Activated naive CD4-positive, alpha-beta T cell treated with anti-CD3 and anti-CD28 coated beads, Interleukin-2, amount 50 U/mL, for 24 hours (primary cell): ENCODE results near the gene FAM193B.

ENCODE experiments used
- H3K27ac Mint-ChIP-seq: one replicate; pipeline ENCODE4 v1.8.0; 2021; ENCODE audit warnings: mild to moderate bottlenecking, mixed read lengths
- H3K27me3 Mint-ChIP-seq: one replicate; pipeline ENCODE4 v1.8.0; 2021; ENCODE audit warnings: mixed read lengths
- H3K36me3 Mint-ChIP-seq: one replicate; pipeline ENCODE4 v1.8.0; 2021; ENCODE audit warnings: mixed read lengths
- H3K4me1 Mint-ChIP-seq: one replicate; pipeline ENCODE4 v1.8.0; 2021; ENCODE audit warnings: mixed read lengths
- H3K4me3 Mint-ChIP-seq: one replicate; pipeline ENCODE4 v1.8.0; 2021; ENCODE audit warnings: mild to moderate bottlenecking, mixed read lengths
- H3K9me3 Mint-ChIP-seq: one replicate; pipeline ENCODE4 v1.8.0; 2021; ENCODE audit warnings: mixed read lengths

The FAM193B gene

DNA sequence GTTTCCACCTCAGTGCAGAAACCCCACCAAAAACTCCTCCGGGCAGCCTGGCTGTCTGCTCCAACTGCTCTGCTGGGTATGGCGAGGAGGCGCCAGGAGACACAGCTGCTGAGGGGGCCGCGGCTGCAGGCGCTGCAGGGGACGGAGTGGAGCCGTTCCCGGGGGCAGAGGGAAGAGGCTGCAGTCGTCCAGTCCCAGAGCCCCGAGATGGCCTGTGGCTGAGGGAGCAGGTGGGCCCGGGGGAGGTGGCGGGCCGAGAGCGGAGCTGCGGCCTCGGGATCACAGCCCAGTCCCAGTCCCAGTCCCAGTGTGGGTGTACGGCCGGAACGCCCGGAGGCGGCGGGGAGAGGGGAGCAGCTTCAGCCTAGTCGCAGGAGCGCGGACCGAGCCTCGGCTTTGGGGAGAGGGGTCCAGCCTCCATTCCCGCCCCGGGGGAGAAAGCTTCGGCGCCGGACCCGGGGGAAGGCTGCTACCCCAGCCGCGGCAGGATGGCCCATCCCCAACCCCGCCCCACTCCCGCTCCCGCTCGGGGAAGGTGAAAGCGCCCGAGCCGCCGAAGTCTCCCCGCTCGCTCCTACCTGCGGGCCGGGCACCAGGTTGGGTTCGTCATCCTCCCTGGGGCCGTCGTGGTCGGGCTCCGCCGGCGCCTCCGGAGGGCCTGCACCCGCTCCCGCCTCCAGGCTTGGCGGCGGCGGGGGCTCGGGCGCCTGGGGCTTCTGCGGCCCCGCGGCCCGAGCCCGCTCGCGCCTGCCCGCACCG, 513 bp downstream of the FAM193B start:
- Mint-ChIP-seq H3K27me3 (no peaks in the 10 kb centered on the region), H3K9me3 (no peaks in the 10 kb centered on the region), H3K4me1 (peaks cover 35% of the 10 kb centered on the region), H3K36me3 (no peaks in the 10 kb centered on the region), H3K27ac (no peak overlapping the region), H3K4me3 (peak overlapping the region; percentile 82)

- H3K27me3 Mint-ChIP-seq, result no peaks in the 10 kb centered on the region
- H3K27ac Mint-ChIP-seq, result peak overlapping the region; percentile 70
- peaks cover 42% of the 10 kb centered on the region for H3K4me1 Mint-ChIP-seq
- no peaks in the 10 kb centered on the region for H3K36me3 Mint-ChIP-seq
- peak overlapping the region; percentile 82 for H3K4me3 Mint-ChIP-seq
- no peaks in the 10 kb centered on the region for H3K9me3 Mint-ChIP-seq
Measured at GRCh38 chr5:177552839-177553455, 1.4 kb downstream of the FAM193B start.

DNA sequence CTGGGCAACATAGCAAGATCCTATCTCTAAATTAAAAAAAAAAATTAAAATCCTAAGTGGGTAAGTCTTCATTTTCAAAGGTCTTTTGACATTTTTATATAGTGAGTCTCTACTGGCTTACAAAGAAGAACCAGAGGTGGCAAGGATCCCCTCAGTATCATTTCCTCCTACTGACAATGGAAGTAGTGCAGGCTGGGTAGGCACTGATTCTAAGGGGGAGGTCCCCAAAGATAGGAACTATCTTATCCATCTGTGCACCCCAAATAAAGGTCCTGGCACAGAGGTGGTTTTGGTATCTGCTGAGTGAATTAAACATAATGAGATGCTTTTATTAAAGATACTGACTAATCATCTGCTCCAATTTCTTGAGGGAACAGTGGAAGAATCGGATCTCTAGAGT, 4.2 kb downstream of the FAM193B start:
- Mint-ChIP-seq H3K4me3 (no peak overlapping the region), H3K4me1 (peaks cover 56% of the 10 kb centered on the region), H3K27me3 (no peaks in the 10 kb centered on the region), H3K27ac (no peak overlapping the region), H3K9me3 (no peaks in the 10 kb centered on the region), H3K36me3 (peaks cover 6% of the 10 kb centered on the region)

- Mint-ChIP-seq H3K36me3 (peaks cover 6% of the 10 kb centered on the region), H3K27me3 (no peaks in the 10 kb centered on the region), H3K4me3 (no peak overlapping the region), H3K27ac (no peak overlapping the region), H3K4me1 (peaks cover 51% of the 10 kb centered on the region), H3K9me3 (no peaks in the 10 kb centered on the region)
Measured at GRCh38 chr5:177548495-177548894, 5.9 kb downstream of the FAM193B start.

DNA sequence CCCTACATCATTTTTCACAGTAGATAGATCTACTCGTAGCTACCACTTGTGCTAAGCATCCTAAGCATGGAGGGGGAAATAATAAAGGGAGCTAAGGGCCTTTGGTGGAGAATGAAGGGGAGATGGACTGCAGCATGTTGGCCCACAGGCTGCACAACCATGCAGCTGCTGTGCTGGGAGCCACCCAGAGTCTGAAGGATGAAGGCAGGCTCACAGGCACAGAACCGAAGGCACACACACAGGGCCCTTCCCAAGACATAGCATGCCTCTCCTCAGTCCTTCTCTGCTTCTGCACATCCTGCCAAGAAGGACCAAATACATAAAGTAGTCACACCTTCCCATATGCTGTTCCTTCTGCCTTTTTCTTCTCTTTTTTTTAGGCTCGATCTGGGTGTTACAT, 6.6 kb downstream of the FAM193B start:
- Mint-ChIP-seq H3K27ac (no peak overlapping the region), H3K4me1 (peaks cover 49% of the 10 kb centered on the region), H3K27me3 (no peaks in the 10 kb centered on the region), H3K4me3 (no peak overlapping the region), H3K36me3 (peaks cover 6% of the 10 kb centered on the region), H3K9me3 (no peaks in the 10 kb centered on the region)

DNA sequence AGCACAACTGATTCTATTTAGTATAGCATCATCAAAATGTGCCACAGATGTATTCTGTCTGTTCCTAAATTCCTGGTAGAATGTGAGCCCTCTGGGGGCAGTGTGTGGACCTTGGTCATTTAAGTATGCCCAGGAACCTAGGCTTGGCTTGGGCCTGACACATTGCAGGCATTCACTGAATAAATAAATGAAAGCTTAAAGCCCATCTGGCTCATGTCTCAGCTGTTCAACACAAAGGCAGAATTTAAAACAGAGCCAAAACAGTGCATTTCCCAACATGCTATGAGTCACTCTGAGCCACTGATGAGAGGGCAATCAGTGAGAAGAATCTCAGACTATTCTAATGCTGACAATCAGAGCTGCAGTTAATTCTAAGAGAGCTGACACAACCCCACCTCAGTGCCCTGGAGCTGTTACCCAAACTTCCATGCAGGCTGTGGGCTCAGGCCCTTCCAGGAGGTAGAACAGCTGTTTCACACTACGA, 8.1 kb downstream of the FAM193B start:
- Mint-ChIP-seq H3K4me1 (peaks cover 47% of the 10 kb centered on the region), H3K36me3 (peaks cover 11% of the 10 kb centered on the region), H3K4me3 (no peak overlapping the region), H3K27ac (no peak overlapping the region), H3K27me3 (no peaks in the 10 kb centered on the region), H3K9me3 (no peaks in the 10 kb centered on the region)

GRCh38 chr5:177545487-177546257, 8.7 kb downstream of the FAM193B start:
- H3K27me3 Mint-ChIP-seq, result no peaks in the 10 kb centered on the region
- H3K4me1 Mint-ChIP-seq, result peaks cover 47% of the 10 kb centered on the region
- H3K4me3 Mint-ChIP-seq, result no peak overlapping the region
- no peaks in the 10 kb centered on the region for H3K9me3 Mint-ChIP-seq
- peaks cover 11% of the 10 kb centered on the region for H3K36me3 Mint-ChIP-seq
- H3K27ac Mint-ChIP-seq, result peak overlapping the region; percentile 1

GRCh38 chr5:177542816-177543465, 11.4 kb downstream of the FAM193B start:
- no peak overlapping the region for H3K4me3 Mint-ChIP-seq
- H3K9me3 Mint-ChIP-seq, result no peaks in the 10 kb centered on the region
- H3K27ac Mint-ChIP-seq, result peak overlapping the region; percentile 53
- peaks cover 31% of the 10 kb centered on the region for H3K4me1 Mint-ChIP-seq
- peaks cover 14% of the 10 kb centered on the region for H3K36me3 Mint-ChIP-seq
- H3K27me3 Mint-ChIP-seq, result no peaks in the 10 kb centered on the region

DNA sequence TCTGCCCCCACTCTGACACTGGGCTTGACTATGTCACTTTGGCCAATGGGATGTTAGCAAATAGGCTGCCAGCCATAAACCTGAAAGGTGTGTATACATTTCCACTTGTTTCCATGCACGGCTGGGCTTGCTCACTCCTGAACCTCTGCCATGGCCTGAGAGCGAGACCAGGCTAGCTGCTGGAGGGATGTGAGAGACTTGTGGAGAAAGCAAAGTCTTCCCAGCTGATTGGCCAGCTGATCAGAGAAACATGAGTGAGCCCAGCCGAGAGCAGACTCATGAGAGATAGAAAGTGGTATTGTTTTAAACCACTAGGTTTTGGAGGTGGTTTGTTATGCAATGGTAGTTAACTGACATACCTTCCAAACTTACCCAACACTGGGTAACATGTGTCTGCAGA, 13.9 kb downstream of the FAM193B start:
- Mint-ChIP-seq H3K36me3 (peaks cover 12% of the 10 kb centered on the region), H3K4me1 (peaks cover 14% of the 10 kb centered on the region), H3K4me3 (no peak overlapping the region), H3K27me3 (no peaks in the 10 kb centered on the region), H3K9me3 (no peaks in the 10 kb centered on the region), H3K27ac (no peak overlapping the region)

GRCh38 chr5:177539411-177539810, 15.0 kb downstream of the FAM193B start:
- H3K36me3 Mint-ChIP-seq, result peaks cover 12% of the 10 kb centered on the region

GRCh38 chr5:177538876-177539275, 15.5 kb downstream of the FAM193B start:
- Mint-ChIP-seq H3K27me3 (no peaks in the 10 kb centered on the region), H3K9me3 (no peaks in the 10 kb centered on the region), H3K4me1 (peaks cover 14% of the 10 kb centered on the region), H3K27ac (no peak overlapping the region), H3K4me3 (no peak overlapping the region), H3K36me3 (peaks cover 12% of the 10 kb centered on the region)

More at GRCh38 chr5:177539411-177539810, 15.0 kb downstream of the FAM193B start:
- Mint-ChIP-seq H3K27ac (no peak overlapping the region), H3K4me1 (peaks cover 14% of the 10 kb centered on the region), H3K9me3 (no peaks in the 10 kb centered on the region), H3K4me3 (no peak overlapping the region), H3K27me3 (no peaks in the 10 kb centered on the region)

DNA sequence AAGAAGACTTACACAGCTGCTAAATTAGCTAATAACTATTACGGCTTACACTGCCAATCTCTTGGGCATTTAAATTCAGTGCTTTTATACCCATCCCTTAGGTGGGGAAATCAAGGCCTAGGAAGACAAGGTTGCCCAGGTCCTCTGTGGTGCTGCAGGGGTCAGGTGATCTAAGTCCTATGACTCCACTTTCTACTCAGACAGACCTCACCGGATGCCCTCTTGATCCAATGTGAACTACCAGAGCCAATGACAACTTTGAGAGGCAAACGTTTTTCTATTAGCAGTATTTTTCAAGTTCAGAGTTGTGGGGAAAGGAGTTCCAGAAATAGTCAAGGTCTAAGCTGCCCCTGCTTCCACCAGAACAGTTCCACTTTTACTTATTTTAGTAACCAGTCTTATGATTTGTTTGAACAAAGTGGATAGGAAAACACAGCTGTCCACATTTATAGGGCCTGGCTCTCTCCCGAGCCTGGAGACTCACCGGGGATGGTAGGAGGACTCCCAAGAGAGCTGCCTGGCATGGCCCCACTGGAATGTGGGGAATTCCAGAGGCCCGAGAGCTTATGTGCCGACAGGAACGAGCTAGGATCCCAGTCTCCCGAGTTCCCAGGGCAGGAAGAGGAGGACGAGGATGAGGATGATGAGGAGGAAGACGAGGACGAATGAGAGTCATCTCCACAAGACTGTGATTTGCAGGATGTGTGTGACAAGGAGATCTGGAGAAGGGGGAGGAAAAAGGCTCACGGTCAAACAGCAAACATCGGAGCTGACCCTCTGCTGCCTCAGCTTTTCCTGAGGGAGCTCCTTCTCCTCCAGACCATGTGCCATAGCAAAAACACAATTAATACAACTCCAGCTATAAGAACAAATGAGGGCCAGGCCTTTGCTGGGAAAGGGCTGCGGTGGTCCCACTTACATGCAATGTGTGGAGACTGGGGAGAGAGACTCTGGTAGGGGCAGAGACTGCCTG, 16.7 kb downstream of the FAM193B start:
- Mint-ChIP-seq H3K4me3 (no peak overlapping the region), H3K9me3 (no peaks in the 10 kb centered on the region), H3K4me1 (peaks cover 7% of the 10 kb centered on the region), H3K36me3 (peaks cover 10% of the 10 kb centered on the region), H3K27ac (no peak overlapping the region), H3K27me3 (no peaks in the 10 kb centered on the region)

DNA sequence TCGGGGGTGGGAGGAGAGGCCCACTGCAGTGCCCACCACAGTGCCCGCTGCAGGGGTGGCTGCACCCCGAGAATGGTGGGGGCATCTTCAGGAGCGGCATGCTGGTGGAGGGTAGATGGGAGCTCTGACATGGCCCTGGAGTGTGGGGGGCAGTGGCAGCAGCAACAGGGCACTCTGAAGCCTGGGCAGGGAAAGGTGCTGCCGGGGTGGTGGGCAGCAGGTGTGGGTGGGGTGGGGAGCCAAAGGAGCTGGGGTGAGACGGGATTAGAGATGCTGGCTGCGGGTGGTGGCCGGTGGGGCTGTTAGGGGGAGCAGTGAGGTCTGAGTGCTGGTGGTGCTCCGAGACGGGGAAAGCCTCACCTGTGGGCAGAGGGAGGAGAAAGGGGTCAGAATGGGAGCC, 18.0 kb downstream of the FAM193B start:
- Mint-ChIP-seq H3K36me3 (peaks cover 8% of the 10 kb centered on the region), H3K27ac (no peak overlapping the region), H3K4me1 (no peaks in the 10 kb centered on the region), H3K4me3 (no peak overlapping the region), H3K9me3 (no peaks in the 10 kb centered on the region), H3K27me3 (no peaks in the 10 kb centered on the region)

DNA sequence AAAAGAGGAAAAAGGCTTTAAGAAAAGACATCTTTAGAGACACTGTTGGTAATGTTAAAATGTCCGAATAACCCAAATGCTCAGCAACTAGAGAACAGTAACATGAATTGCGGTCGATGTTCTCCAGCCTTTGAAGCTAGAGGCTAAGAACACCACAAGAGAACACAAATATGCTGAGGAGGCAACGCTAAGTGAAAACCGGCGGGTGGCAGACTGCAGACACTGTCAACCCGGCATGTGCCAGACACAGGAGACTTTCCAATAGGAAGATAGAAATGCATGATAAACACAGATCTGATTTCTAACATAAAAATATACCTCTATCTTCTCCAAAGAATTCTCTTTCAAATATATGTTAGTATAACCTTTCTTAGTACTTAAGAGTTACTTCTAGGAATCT, 19.2 kb downstream of the FAM193B start:
- Mint-ChIP-seq H3K9me3 (no peaks in the 10 kb centered on the region), H3K36me3 (peaks cover 13% of the 10 kb centered on the region), H3K27me3 (no peaks in the 10 kb centered on the region), H3K27ac (peak overlapping the region; percentile 38), H3K4me1 (no peaks in the 10 kb centered on the region), H3K4me3 (no peak overlapping the region)
